Fibroblast of the aortic adventitia (primary cell): Measurements from ENCODE around the gene NRG2. TPM values are rescaled to one million over a fixed set of nuclear protein-coding genes. Genes with fewer than 3 reads are reported as not detected.

ENCODE experiments used
- DNase-seq: peaks from one replicate; pipeline ENCODE4 v3.0.0-alpha.2; 2010; ENCODE audit warnings: low read depth
- H3K4me3 ChIP-seq: 2 replicates; pipeline ENCODE4 v1.5.1; 2011; ENCODE audit warnings: low read depth, mild to moderate bottlenecking, control low read depth, low read length, moderate library complexity
- total RNA-seq: library from RNA; depleted of rRNA; stranded (reverse); fragments of >200 nt; gene quantifications from 2 replicates; pipeline ENCODE4 v1.2.3, GENCODE V29; 2012; ENCODE audit warnings: low replicate concordance
- TF ChIP-seq, protein P1 (sequence below): IDR thresholded peaks from 2 replicates; pipeline ENCODE4 v1.5.1; 2011; ENCODE audit warnings: mild to moderate bottlenecking, low read length, control low read depth, inconsistent platforms; ENCODE audit not compliant: insufficient read depth

Gene NRG2
- total RNA-seq, 1 donor = 0.36 TPM

GRCh38 chr5:139901251-139901575, 141.9 kb downstream of the NRG2 start:
- no peak overlapping the region for H3K4me3 ChIP-seq
- no peak for DNase-seq
- TF ChIP-seq, protein P1, sequence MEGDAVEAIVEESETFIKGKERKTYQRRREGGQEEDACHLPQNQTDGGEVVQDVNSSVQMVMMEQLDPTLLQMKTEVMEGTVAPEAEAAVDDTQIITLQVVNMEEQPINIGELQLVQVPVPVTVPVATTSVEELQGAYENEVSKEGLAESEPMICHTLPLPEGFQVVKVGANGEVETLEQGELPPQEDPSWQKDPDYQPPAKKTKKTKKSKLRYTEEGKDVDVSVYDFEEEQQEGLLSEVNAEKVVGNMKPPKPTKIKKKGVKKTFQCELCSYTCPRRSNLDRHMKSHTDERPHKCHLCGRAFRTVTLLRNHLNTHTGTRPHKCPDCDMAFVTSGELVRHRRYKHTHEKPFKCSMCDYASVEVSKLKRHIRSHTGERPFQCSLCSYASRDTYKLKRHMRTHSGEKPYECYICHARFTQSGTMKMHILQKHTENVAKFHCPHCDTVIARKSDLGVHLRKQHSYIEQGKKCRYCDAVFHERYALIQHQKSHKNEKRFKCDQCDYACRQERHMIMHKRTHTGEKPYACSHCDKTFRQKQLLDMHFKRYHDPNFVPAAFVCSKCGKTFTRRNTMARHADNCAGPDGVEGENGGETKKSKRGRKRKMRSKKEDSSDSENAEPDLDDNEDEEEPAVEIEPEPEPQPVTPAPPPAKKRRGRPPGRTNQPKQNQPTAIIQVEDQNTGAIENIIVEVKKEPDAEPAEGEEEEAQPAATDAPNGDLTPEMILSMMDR = no peak

DNA sequence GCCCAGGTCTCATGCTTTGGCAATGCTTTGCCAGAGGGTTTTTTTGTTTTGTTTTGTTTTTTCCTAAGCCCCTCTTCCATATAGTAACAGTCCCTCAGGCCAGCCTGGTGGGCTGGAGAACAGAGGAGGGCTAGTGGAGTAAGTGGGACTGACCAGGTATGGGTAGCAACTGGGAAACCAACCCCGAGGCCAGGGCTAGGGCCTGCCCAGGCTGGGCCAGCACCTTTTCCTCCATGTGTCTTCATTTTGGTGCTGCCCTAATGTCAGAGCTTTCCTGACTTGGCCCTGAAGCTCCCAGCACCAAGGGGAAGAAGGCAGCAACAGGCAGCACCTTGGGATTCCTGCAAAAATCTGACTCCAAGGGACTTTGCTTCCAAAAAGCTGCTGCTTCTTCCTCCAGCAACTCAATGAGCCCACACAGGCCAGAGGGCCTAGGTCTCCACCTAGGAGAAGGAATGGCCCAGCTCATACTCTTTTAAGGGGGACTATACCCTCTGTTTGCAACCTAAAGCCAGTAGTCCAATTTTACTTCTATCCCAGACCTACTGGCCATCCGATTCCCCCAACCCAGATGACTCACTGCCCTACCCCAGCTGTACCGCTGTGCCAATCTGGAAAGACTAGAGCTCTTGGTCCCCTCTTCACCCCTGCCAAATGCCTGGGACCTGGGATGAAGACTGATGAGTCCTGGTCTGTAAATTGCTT, 142.4 kb downstream of the NRG2 start:
- no peak overlapping the region for H3K4me3 ChIP-seq
- DNase-seq = no peak
- TF ChIP-seq, protein P1 = no peak

- no peak for DNase-seq
- TF ChIP-seq, protein P1 = no peak
- no peak overlapping the region for H3K4me3 ChIP-seq
Measured at GRCh38 chr5:139898981-139899380, 144.1 kb downstream of the NRG2 start.

- TF ChIP-seq, protein P1 = no peak
- no peak overlapping the region for H3K4me3 ChIP-seq
- no peak for DNase-seq
Measured at GRCh38 chr5:139897982-139898381, 145.1 kb downstream of the NRG2 start.

DNA sequence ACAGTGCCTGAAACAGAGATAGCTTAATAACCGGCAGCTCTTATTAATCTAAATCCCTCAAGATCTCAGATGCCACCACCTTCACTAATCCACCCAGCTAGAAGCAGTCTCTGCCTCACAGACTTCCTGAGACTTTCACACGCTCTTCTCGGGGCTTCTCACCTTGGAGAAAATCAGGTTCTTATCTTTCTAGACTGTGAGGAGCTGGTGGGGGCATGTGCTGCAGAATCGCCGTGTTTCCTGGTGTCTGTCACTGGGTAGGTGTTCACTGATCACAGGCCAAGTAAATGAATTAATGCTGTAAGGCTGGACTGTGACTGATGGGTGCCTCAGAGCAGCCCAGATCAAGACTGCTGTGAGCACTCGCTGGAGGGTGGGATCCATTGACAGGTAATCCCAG, 145.8 kb downstream of the NRG2 start:
- no peak for DNase-seq
- TF ChIP-seq, protein P1 = no peak
- no peak overlapping the region for H3K4me3 ChIP-seq

GRCh38 chr5:139896718-139897117, 146.4 kb downstream of the NRG2 start:
- no peak overlapping the region for H3K4me3 ChIP-seq
- TF ChIP-seq, protein P1 = no peak
- no peak for DNase-seq

GRCh38 chr5:139895647-139896046, 147.5 kb downstream of the NRG2 start:
- DNase-seq = peak; percentile 9
- TF ChIP-seq, protein P1 = no peak
- no peak overlapping the region for H3K4me3 ChIP-seq
